Loucy (cell line): ENCODE data around the gene CDHR2.

Source experiments
- EZH2phosphoT487 ChIP-seq: fragments of 200-600 bp; IDR thresholded peaks from 2 replicates; pipeline ENCODE4 v1.6.1; 2018; ENCODE audit warnings: antibody characterized with exemption, mild to moderate bottlenecking, moderate library complexity, borderline replicate concordance
- TF ChIP-seq, protein P1 (sequence below): fragments of 200-600 bp; sonication (generic); conservative IDR thresholded peaks from 2 replicates; pipeline ENCODE4 v1.5.1; 2014; ENCODE audit warnings: mild to moderate bottlenecking, antibody characterized with exemption, low read length

DNA sequence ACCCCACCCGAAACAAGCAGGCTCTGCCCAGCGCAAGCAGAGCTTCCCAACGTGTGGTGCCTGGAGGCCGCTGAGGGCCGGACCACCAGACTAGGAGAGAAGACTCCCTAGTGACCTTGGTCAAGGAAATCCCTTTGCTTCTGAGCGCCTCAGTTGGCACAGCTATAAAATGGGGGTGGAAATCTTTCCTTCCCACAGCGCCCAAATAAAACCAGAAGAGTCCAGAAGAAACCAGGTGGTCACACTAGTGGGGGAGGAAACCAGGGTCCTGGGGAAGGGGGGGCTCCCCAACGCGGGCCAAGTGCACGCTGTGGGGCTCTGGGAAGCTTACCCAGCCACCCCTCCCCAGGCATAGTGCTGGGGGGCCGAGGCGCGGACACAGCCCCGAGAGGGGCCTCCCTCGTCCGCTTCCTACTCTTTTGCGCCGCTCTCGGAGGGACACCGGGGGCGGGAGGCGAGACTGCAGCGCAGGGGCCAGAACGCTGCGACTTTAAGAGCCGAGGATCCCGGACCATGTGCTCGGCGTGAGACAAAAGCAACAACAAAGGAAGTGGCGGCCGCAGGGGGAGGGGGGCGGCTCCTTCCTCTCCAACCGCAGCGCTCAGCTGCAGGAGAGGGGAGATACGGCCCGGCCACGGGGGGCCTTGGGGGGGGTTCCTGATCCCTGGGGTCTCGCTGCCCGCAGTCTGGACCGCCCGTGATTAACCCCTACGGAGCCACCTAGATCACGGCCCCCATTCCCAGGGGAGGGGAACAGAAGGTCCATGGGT is 12.8 kb upstream of the CDHR2 start:
- no peak for TF ChIP-seq EZH2phosphoT487
- TF ChIP-seq, protein P1, sequence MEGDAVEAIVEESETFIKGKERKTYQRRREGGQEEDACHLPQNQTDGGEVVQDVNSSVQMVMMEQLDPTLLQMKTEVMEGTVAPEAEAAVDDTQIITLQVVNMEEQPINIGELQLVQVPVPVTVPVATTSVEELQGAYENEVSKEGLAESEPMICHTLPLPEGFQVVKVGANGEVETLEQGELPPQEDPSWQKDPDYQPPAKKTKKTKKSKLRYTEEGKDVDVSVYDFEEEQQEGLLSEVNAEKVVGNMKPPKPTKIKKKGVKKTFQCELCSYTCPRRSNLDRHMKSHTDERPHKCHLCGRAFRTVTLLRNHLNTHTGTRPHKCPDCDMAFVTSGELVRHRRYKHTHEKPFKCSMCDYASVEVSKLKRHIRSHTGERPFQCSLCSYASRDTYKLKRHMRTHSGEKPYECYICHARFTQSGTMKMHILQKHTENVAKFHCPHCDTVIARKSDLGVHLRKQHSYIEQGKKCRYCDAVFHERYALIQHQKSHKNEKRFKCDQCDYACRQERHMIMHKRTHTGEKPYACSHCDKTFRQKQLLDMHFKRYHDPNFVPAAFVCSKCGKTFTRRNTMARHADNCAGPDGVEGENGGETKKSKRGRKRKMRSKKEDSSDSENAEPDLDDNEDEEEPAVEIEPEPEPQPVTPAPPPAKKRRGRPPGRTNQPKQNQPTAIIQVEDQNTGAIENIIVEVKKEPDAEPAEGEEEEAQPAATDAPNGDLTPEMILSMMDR: no peak
